Activated CD4-positive, alpha-beta T cell treated with anti-CD3 and anti-CD28 coated beads for 36 hours (primary cell): Measurements from ENCODE around the gene NUP98. TPM values are rescaled to one million over a fixed set of nuclear protein-coding genes. Genes with fewer than 3 reads are reported as not detected.

Source experiments
- ATAC-seq: fragments of 200-7000 bp; cut with Tn5 transposase; one replicate; pipeline ENCODE4 v1.10.0; 2021; ENCODE audit warnings: mild to moderate bottlenecking, moderate library complexity
- CTCF ChIA-PET: fragments of 350-600 bp; sonication (Branson Sonifier 250); formaldehyde crosslinking; loops from one replicate; lab custom pipeline; 2021; ENCODE audit warnings: antibody characterized with exemption; lab: Charles Lee
- POLR2A ChIA-PET: fragments of 350-600 bp; sonication (Branson Sonifier 250); formaldehyde crosslinking; loops from one replicate; lab custom pipeline; 2021; ENCODE audit warnings: antibody characterized with exemption, inconsistent platforms; lab: Charles Lee
- DNase-seq: peaks from one replicate; pipeline ENCODE4 v3.0.0-alpha.2; 2020
- H3K27ac Mint-ChIP-seq: one replicate; pipeline ENCODE4 v1.8.0; 2021; ENCODE audit warnings: mixed read lengths
- H3K27me3 Mint-ChIP-seq: one replicate; pipeline ENCODE4 v1.8.0; 2021; ENCODE audit warnings: mixed read lengths
- H3K36me3 Mint-ChIP-seq: one replicate; pipeline ENCODE4 v1.8.0; 2021; ENCODE audit warnings: low read depth, mixed read lengths
- H3K4me1 Mint-ChIP-seq: one replicate; pipeline ENCODE4 v1.8.0; 2021; ENCODE audit warnings: mixed read lengths
- H3K4me3 Mint-ChIP-seq: one replicate; pipeline ENCODE4 v1.8.0; 2021; ENCODE audit warnings: mild to moderate bottlenecking, moderate library complexity, mixed read lengths
- H3K9me3 Mint-ChIP-seq: one replicate; pipeline ENCODE4 v1.8.0; 2021; ENCODE audit warnings: low read depth, mixed read lengths
- intact Hi-C, 2 experiments: fragments of 100-400 bp; cut with DNase I in 1 of 2; cut with micrococcal nuclease in 1 of 2; formaldehyde crosslinking; loops; one replicate each; pipeline versions ENCODE4 v1.14.2 to v1.15.1; 2022 to 2024; cut with DNase I, micrococcal nuclease
- total RNA-seq, 2 experiments: library from RNA; stranded (reverse); gene quantifications; one replicate each; pipeline ENCODE4 v1.2.3, GENCODE V29; 2021

Gene NUP98
- total RNA-seq, 2 experiments from 2014 or later, result 96.0 to 134 TPM

DNA sequence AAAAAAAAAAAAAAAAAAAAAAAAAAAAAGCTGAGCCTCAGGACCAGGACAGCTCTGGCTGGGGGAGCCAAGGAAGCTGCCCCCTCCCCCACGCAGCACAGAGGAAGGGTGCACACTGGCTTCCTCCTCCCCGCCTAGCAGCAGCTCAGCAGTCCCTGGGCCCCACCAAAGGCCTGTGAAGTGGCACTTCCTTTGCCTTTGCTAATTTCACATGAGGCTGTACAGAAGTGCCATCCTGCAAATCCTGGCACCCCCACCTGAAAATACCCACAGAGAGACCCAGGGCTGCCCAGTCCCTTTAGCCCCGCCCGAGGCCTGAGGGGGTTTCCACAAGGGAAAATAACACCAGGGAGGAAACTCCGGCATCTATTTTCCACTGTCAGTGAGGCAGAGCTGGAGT, 39.5 kb upstream of the NUP98 start:
- Mint-ChIP-seq H3K4me1 (peaks cover 71% of the 10 kb centered on the region), H3K9me3 (no peaks in the 10 kb centered on the region), H3K27ac (peak overlapping the region; percentile 97), H3K36me3 (peaks cover 71% of the 10 kb centered on the region), H3K4me3 (peak overlapping the region; percentile 93), H3K27me3 (no peaks in the 10 kb centered on the region)
- ChIA-PET POLR2A (interaction anchor here (0.6 to 1.4 kb wide), 4 partner anchors 18 to 52 kb away, joined by 3 to 6 read pairs (median 3); partner anchors contain the start of gene PGAP2), CTCF (interaction anchor here (1.3 to 10.4 kb wide), 4 partner anchors 16 to 236 kb away, joined by 3 to 218 read pairs (median 22); partner anchors contain the start of gene STIM1)
- intact Hi-C loops, result no loop called here
- ATAC-seq (no peak), DNase-seq (peak; percentile 73)

DNA sequence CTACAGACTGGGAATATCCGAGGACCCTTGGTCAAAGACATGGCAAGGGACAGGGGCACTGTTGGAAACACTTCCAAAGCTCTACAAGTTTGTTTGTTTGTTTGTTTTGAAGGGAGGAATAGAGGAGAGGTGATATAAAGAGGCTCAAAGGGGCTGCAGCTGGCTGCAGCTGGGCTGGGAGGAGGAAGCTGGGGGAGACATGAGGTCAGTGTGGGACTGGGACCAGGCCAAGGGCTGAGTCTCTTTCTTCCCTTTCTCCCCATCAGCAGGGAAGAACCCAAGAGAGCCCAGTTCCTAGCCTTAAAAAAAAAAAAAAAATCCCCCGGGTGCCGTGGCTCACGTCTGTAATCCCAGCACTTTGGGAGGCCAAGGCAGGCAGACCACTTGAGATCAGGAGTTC, 38.4 kb upstream of the NUP98 start:
- no peak for ATAC-seq
- Mint-ChIP-seq H3K27ac (peak overlapping the region; percentile 92), H3K4me3 (peak overlapping the region; percentile 93), H3K27me3 (no peaks in the 10 kb centered on the region), H3K9me3 (no peaks in the 10 kb centered on the region), H3K36me3 (peaks cover 82% of the 10 kb centered on the region), H3K4me1 (peaks cover 80% of the 10 kb centered on the region)
- intact Hi-C loops, result no loop called here
- no peak for DNase-seq
- ChIA-PET POLR2A (interaction anchor here (0.9 kb wide), 1 partner anchor 11 kb away, joined by 4 read pairs; no protein-coding TSS in a partner anchor), CTCF (interaction anchor here (0.6 to 4.5 kb wide), 7 partner anchors 10 to 237 kb away, joined by 3 to 34 read pairs (median 10); partner anchors contain the start of gene STIM1)

- POLR2A ChIA-PET, result interaction anchor here (0.9 kb wide), 1 partner anchor 10 kb away, joined by 4 read pairs; no protein-coding TSS in a partner anchor
- intact Hi-C loops, result no loop called here
- H3K4me3 Mint-ChIP-seq, result peak overlapping the region; percentile 93
These were observed 37.5 kb upstream of the NUP98 start for GRCh38 chr11:3834664-3835461.

DNA sequence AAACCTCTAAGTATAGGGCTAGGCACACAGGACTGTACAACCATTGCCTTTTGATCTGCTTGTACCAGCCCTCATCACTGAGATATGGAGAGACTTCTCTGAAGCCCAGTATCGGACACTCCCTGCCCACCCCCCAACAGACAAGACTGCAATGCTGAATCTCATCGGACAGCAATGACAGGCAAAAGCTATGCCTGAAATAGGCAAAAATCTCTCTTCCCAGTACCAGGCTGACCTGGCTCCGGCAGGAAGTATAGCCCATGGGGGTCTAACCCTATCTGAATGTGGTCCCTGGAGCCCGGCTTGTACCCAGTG, 37.0 kb upstream of the NUP98 start:
- H3K27me3 Mint-ChIP-seq, result no peaks in the 10 kb centered on the region
- DNase-seq (no peak), ATAC-seq (no peak)
- peaks cover 86% of the 10 kb centered on the region for H3K36me3 Mint-ChIP-seq
- H3K4me1 Mint-ChIP-seq, result peaks cover 87% of the 10 kb centered on the region
- ChIA-PET POLR2A (no interaction called here), CTCF (interaction anchor here (0.6 to 1.5 kb wide), 4 partner anchors 15 to 238 kb away, joined by 3 to 5 read pairs (median 4); no protein-coding TSS in a partner anchor)
- intact Hi-C loops, result no loop called here
- peak overlapping the region; percentile 92 for H3K27ac Mint-ChIP-seq
- H3K9me3 Mint-ChIP-seq, result no peaks in the 10 kb centered on the region
- H3K4me3 Mint-ChIP-seq, result peak overlapping the region; percentile 93

More at GRCh38 chr11:3834664-3835461, 37.5 kb upstream of the NUP98 start:
- Mint-ChIP-seq H3K27me3 (no peaks in the 10 kb centered on the region), H3K4me1 (peaks cover 87% of the 10 kb centered on the region), H3K36me3 (peaks cover 86% of the 10 kb centered on the region), H3K9me3 (no peaks in the 10 kb centered on the region), H3K27ac (peak overlapping the region; percentile 92)
- DNase-seq (peak; percentile 32), ATAC-seq (no peak)
- CTCF ChIA-PET, result interaction anchor here (0.6 to 4.5 kb wide), 9 partner anchors 9 to 238 kb away, joined by 3 to 34 read pairs (median 7); partner anchors contain the start of gene STIM1

- DNase-seq, result no peak
- H3K27ac Mint-ChIP-seq, result peak overlapping the region; percentile 92
- H3K36me3 Mint-ChIP-seq, result peaks cover 78% of the 10 kb centered on the region
- intact Hi-C loops, result no loop called here
- peaks cover 82% of the 10 kb centered on the region for H3K4me1 Mint-ChIP-seq
- peak overlapping the region; percentile 30 for H3K4me3 Mint-ChIP-seq
- no peak for ATAC-seq
- no peaks in the 10 kb centered on the region for H3K9me3 Mint-ChIP-seq
- ChIA-PET CTCF (interaction anchor here (0.6 to 2.7 kb wide), 6 partner anchors 8 to 239 kb away, joined by 4 to 10 read pairs (median 4); partner anchors contain the start of gene RHOG), POLR2A (no interaction called here)
- no peaks in the 10 kb centered on the region for H3K27me3 Mint-ChIP-seq
These were observed 36.1 kb upstream of the NUP98 start for GRCh38 chr11:3833449-3833848.

- no peak for DNase-seq
- Mint-ChIP-seq H3K27me3 (no peaks in the 10 kb centered on the region), H3K4me1 (peaks cover 79% of the 10 kb centered on the region), H3K36me3 (peaks cover 78% of the 10 kb centered on the region), H3K27ac (peak overlapping the region; percentile 90), H3K9me3 (no peaks in the 10 kb centered on the region), H3K4me3 (peak overlapping the region; percentile 30)
- ChIA-PET CTCF (interaction anchor here (1.0 to 2.7 kb wide), 4 partner anchors 8 to 240 kb away, joined by 3 to 10 read pairs (median 5); partner anchors contain the start of gene RHOG), POLR2A (no interaction called here)
- intact Hi-C loops, result no loop called here
- no peak for ATAC-seq
These were observed 35.5 kb upstream of the NUP98 start for GRCh38 chr11:3832816-3833215.

DNA sequence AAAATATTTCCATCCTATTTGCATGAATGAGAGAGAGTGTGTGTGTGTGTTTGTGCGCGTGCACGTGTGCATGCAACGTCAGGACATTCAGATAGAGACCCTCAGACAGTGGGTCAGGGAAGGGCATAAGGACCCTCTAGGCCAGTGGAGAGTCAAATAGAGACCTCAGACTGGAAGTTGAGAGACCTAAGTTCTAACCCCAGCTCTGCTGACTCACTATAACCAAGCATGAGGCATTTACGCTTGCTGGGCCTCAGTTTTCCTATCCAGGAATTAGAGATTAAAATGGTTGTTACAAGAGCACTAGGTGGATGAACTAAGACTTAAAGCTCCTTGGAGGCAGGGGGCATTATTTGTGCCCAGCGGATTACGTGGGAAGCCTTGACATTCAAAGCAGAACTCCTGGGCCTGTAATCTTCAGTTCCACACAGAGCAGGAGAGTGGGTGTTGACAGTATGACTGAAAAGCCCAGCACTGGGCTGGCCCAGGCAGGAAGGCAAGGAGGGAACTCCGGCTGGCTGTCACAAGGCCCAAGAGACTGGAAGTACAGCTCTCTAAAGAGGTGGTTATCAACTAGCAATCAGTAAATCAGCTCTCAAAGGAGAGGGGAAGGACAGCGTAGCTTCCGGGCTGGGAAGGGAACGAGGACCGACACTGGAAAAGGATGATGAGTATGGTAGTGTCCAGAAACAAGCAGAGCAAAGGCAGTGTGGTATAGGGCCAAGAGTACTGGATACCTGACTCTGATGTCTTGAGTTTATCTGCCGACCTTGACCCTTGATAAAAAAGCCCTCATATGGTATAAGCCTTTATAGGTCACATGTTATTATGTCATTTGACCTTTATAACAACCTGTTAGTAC, 34.3 kb upstream of the NUP98 start:
- H3K9me3 Mint-ChIP-seq, result no peaks in the 10 kb centered on the region
- POLR2A ChIA-PET, result interaction anchor here (0.7 to 1.8 kb wide), 3 partner anchors 9 to 33 kb away, joined by 4 to 5 read pairs (median 4); partner anchors contain the start of gene RHOG
- H3K4me3 Mint-ChIP-seq, result peak overlapping the region; percentile 13
- peaks cover 80% of the 10 kb centered on the region for H3K36me3 Mint-ChIP-seq
- H3K27ac Mint-ChIP-seq, result peak overlapping the region; percentile 90
- intact Hi-C loops, result loop anchor here in 1 of 2 experiments (1.0 kb wide), 1 partner anchor 10 kb away; no protein-coding TSS in a partner anchor
- ATAC-seq (peak; percentile 67), DNase-seq (peak; percentile 50)
- no peaks in the 10 kb centered on the region for H3K27me3 Mint-ChIP-seq
- CTCF ChIA-PET, result interaction anchor here (0.7 to 3.1 kb wide), 8 partner anchors 10 to 241 kb away, joined by 3 to 15 read pairs (median 4); partner anchors contain the start of genes RHOG and STIM1
- peaks cover 75% of the 10 kb centered on the region for H3K4me1 Mint-ChIP-seq

DNA sequence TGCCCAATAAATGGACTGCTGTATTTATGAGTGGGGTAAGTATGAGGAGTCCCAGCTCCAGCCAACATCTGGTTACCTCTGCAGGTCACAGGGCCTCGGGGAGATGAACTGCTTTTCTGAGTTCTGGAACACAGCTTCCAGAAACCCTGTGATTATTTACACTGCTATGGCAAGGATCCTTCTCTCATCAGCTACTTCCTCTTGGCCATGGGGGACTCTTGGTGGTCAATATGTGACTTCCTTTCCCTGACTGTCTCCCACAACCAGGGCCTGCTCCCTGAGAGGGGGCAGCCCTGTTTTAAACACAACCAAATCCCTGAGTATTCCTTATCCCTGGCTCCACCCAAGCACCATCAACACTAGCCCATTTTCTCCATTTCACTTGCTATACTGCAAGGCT, 33.4 kb upstream of the NUP98 start:
- Mint-ChIP-seq H3K27ac (peak overlapping the region; percentile 90), H3K4me3 (no peak overlapping the region), H3K9me3 (no peaks in the 10 kb centered on the region), H3K27me3 (no peaks in the 10 kb centered on the region), H3K36me3 (peaks cover 82% of the 10 kb centered on the region), H3K4me1 (peaks cover 73% of the 10 kb centered on the region)
- no peak for DNase-seq
- intact Hi-C loops, result loop anchor here in 1 of 2 experiments (1.0 kb wide), 1 partner anchor 11 kb away; no protein-coding TSS in a partner anchor
- ATAC-seq, result no peak
- POLR2A ChIA-PET, result interaction anchor here (1.5 to 1.8 kb wide), 2 partner anchors 10 to 11 kb away, joined by 4 to 5 read pairs; partner anchors contain the start of gene RHOG
- CTCF ChIA-PET, result interaction anchor here (0.6 to 3.1 kb wide), 6 partner anchors 9 to 242 kb away, joined by 3 to 15 read pairs (median 4); no protein-coding TSS in a partner anchor

GRCh38 chr11:3830088-3830487, 32.7 kb upstream of the NUP98 start:
- H3K4me3 Mint-ChIP-seq, result no peak overlapping the region
- H3K27ac Mint-ChIP-seq, result peak overlapping the region; percentile 79
- ATAC-seq (no peak), DNase-seq (no peak)
- no peaks in the 10 kb centered on the region for H3K9me3 Mint-ChIP-seq
- peaks cover 69% of the 10 kb centered on the region for H3K4me1 Mint-ChIP-seq
- ChIA-PET CTCF (interaction anchor here (0.9 to 3.1 kb wide), 4 partner anchors 9 to 242 kb away, joined by 4 to 15 read pairs (median 6); no protein-coding TSS in a partner anchor), POLR2A (no interaction called here)
- intact Hi-C loops, result no loop called here
- H3K27me3 Mint-ChIP-seq, result no peaks in the 10 kb centered on the region
- peaks cover 80% of the 10 kb centered on the region for H3K36me3 Mint-ChIP-seq

GRCh38 chr11:3827434-3828186, 30.3 kb upstream of the NUP98 start:
- no peak for DNase-seq
- no peak for ATAC-seq
- peak overlapping the region; percentile 63 for H3K27ac Mint-ChIP-seq
- H3K4me3 Mint-ChIP-seq, result no peak overlapping the region
- POLR2A ChIA-PET, result interaction anchor here (0.6 kb wide), 1 partner anchor 77 kb away, joined by 4 read pairs; no protein-coding TSS in a partner anchor
- no peaks in the 10 kb centered on the region for H3K27me3 Mint-ChIP-seq
- peaks cover 52% of the 10 kb centered on the region for H3K4me1 Mint-ChIP-seq
- CTCF ChIA-PET, result interaction anchor here (0.7 to 1.3 kb wide), 4 partner anchors 13 to 237 kb away, joined by 3 to 4 read pairs (median 4); partner anchors contain the start of genes PGAP2 and RHOG
- intact Hi-C loops, result no loop called here
- peaks cover 67% of the 10 kb centered on the region for H3K36me3 Mint-ChIP-seq
- no peaks in the 10 kb centered on the region for H3K9me3 Mint-ChIP-seq
